Osteocyte (in vitro differentiated cells): Measurements from ENCODE around the gene MTA3. TPM values are rescaled to one million over a fixed set of nuclear protein-coding genes. Genes with fewer than 3 reads are reported as not detected.
"Not testable (repeated sequence)": the region's sequence is repeated elsewhere in the genome, so short reads cannot be mapped to it uniquely, and the experiment has no call there.

Experiments
- DNase-seq: peaks from one replicate; pipeline ENCODE4 v3.0.0; 2021; ENCODE audit warnings: mixed read lengths; ENCODE audit not compliant: unreplicated experiment; ENCODE audit errors: extremely low spot score
- H3K27ac Mint-ChIP-seq: one replicate; pipeline ENCODE4 v1.8.0; 2021; ENCODE audit warnings: mild to moderate bottlenecking, mixed read lengths; ENCODE audit not compliant: unreplicated experiment
- H3K27me3 Mint-ChIP-seq: one replicate; pipeline ENCODE4 v1.8.0; 2021; ENCODE audit warnings: mixed read lengths; ENCODE audit not compliant: unreplicated experiment
- H3K36me3 Mint-ChIP-seq: one replicate; pipeline ENCODE4 v1.8.0; 2021; ENCODE audit warnings: mixed read lengths; ENCODE audit not compliant: unreplicated experiment
- H3K4me1 Mint-ChIP-seq: one replicate; pipeline ENCODE4 v1.8.0; 2021; ENCODE audit warnings: mixed read lengths; ENCODE audit not compliant: unreplicated experiment
- H3K4me3 Mint-ChIP-seq: one replicate; pipeline ENCODE4 v1.8.0; 2021; ENCODE audit warnings: mild to moderate bottlenecking, moderate library complexity, mixed read lengths; ENCODE audit not compliant: unreplicated experiment
- H3K9me3 Mint-ChIP-seq: one replicate; pipeline ENCODE4 v1.8.0; 2021; ENCODE audit warnings: mixed read lengths; ENCODE audit not compliant: unreplicated experiment
- total RNA-seq: library from RNA; stranded (reverse); gene quantifications from 2 replicates; pipeline ENCODE4 v1.2.1, GENCODE V29; 2021
- TF ChIP-seq, protein P1 (sequence below): fragments of 200-600 bp; sonication (generic); IDR thresholded peaks from 2 replicates; pipeline ENCODE4 v1.5.0; 2021; ENCODE audit warnings: antibody characterized with exemption, mild to moderate bottlenecking, moderate library complexity

The MTA3 gene
- total RNA-seq, 1 donor from 2014 or later = 49.2 TPM

DNA sequence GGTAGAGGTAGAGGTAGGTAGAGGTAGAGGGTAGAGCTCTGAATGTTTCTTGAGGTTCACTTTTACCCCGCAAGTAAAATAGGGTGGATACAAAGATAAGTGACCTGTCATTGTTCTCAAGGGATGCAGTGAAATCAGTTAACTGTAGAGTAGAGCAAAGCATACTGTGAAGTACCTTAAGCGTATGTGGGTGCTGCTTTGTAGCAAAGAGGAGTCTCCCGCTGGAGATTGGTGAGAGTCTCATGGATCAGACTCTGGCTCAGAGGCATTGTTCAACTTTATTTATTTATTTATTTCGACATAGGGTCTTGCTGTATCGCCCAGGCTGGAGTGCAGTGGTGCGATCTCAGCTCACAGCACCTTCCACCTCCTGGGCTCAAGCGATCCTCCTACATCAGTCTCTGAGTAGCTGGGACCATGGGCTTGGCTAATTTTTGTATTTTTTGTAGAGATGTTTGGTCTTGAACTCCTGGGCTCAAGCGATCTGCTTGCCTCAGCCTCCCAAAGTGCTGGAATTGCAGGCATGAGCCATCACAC is 38.7 kb downstream of the MTA3 start:
- TF ChIP-seq, protein P1, sequence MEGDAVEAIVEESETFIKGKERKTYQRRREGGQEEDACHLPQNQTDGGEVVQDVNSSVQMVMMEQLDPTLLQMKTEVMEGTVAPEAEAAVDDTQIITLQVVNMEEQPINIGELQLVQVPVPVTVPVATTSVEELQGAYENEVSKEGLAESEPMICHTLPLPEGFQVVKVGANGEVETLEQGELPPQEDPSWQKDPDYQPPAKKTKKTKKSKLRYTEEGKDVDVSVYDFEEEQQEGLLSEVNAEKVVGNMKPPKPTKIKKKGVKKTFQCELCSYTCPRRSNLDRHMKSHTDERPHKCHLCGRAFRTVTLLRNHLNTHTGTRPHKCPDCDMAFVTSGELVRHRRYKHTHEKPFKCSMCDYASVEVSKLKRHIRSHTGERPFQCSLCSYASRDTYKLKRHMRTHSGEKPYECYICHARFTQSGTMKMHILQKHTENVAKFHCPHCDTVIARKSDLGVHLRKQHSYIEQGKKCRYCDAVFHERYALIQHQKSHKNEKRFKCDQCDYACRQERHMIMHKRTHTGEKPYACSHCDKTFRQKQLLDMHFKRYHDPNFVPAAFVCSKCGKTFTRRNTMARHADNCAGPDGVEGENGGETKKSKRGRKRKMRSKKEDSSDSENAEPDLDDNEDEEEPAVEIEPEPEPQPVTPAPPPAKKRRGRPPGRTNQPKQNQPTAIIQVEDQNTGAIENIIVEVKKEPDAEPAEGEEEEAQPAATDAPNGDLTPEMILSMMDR = no peak
- DNase-seq = no peak
- no peaks in the 10 kb centered on the region for H3K27me3 Mint-ChIP-seq
- H3K36me3 Mint-ChIP-seq = peaks cover 20% of the 10 kb centered on the region
- H3K4me1 Mint-ChIP-seq = peaks cover 4% of the 10 kb centered on the region
- H3K9me3 Mint-ChIP-seq = no peaks in the 10 kb centered on the region
- no peak overlapping the region for H3K27ac Mint-ChIP-seq
- no peak overlapping the region for H3K4me3 Mint-ChIP-seq

DNA sequence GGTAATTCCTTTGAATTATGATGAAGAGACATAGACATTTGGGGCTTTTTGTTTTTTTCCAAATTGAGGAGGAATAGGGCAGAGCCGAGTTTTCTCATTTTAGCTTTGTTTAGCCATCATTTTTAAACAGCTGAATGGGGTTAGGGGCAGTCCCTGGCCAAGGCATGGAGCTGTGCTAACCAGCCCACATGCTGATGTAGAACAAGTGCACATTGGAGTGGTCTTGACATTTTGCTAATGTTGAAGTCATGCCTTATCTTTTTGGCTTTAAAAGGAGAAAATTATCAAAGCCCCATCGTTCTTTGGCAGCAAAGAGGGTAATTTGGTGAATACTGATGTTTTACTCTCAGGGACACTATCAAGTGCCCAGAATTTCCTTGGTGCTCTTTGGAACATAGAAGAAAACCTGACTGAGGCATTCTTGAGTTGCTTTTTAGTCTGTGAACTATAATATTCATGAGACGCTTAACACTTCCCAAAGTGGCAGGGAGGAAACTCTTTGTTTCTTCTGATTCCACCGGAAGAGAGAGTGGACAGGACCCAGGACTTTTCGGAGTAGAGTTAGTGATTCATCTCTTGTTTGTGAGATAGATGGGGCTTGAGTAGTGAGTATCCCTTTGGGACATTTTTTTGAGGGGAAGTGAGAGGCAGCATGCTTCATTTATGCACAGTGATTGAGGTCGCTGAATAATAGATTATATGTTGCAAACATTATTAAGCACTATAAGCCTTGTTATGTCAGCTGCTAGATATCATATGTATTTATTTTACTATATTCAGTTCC is 45.0 kb downstream of the MTA3 start:
- Mint-ChIP-seq H3K4me3 (no peak overlapping the region), H3K36me3 (peaks cover 24% of the 10 kb centered on the region), H3K27me3 (no peaks in the 10 kb centered on the region), H3K4me1 (peaks cover 19% of the 10 kb centered on the region), H3K27ac (no peak overlapping the region), H3K9me3 (no peaks in the 10 kb centered on the region)
- TF ChIP-seq, protein P1 = no peak
- no peak for DNase-seq

DNA sequence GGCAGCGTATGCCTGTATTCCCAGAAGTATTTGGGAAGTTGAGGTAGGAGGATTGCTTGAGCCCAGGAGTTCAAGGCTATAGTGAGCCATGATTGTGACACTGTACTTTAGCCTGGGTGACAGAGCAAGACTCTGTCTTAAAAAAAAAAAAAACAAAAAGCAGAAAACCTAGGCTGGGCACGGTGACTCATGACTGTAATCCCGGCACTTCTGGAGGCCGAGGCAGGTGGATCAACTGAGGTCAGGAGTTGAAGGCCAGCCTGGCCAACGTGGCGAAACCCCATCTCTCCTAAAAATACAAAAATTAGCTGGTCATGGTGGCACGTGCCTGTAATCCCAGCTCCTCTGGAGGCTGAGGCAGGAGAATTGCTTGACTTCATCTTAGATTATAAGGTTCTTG is 46.4 kb downstream of the MTA3 start:
- Mint-ChIP-seq H3K4me1 (peaks cover 27% of the 10 kb centered on the region), H3K9me3 (no peaks in the 10 kb centered on the region), H3K27me3 (no peaks in the 10 kb centered on the region), H3K4me3 (no peak overlapping the region), H3K36me3 (peaks cover 27% of the 10 kb centered on the region), H3K27ac (no peak overlapping the region)
- no peak for DNase-seq
- TF ChIP-seq, protein P1 = no peak

DNA sequence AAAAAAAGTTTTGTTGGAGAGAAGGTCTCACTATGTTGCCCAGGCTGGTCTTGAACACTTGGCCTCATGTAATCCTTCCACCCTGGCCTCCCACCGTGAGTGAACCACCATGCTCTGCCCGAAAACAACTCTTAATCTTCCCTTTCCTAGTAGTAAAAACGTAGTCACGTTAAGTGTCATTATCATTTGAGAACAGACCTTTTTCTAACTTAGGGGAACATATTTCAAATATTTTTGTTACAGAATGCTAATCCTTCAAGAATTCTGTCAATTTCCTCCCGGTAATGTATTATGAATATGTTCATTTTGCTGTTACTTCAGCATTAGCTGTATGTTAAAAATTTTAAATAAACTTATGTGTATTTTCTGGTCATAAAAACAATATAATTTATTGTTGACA is 49.7 kb downstream of the MTA3 start:
- no peak overlapping the region for H3K4me3 Mint-ChIP-seq
- no peak for DNase-seq
- H3K27me3 Mint-ChIP-seq = no peaks in the 10 kb centered on the region
- no peaks in the 10 kb centered on the region for H3K9me3 Mint-ChIP-seq
- H3K4me1 Mint-ChIP-seq = peaks cover 28% of the 10 kb centered on the region
- H3K36me3 Mint-ChIP-seq = peaks cover 16% of the 10 kb centered on the region
- peak overlapping the region; percentile 63 for H3K27ac Mint-ChIP-seq
- TF ChIP-seq, protein P1 = no peak

DNA sequence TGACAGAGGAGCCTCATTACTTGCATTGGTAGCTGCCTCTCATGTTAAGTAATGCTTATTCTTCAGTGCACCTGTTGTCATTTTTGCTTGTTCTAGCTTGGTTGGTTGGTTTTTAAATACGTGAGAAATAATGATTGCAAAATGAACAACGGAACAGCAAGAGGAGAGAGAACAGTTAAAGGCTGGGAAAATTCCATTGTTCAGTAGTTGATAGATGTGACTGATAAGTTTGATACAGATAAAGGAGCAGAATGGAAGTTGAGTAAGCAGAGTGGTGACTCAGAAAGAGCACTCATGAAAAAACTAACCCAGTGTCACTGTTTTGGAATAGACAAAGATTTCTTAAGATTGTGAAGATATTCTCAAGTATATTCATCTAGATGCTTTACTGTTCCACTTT is 50.5 kb downstream of the MTA3 start:
- TF ChIP-seq, protein P1 = no peak
- DNase-seq = no peak
- H3K27ac Mint-ChIP-seq = peak overlapping the region; percentile 63
- peaks cover 14% of the 10 kb centered on the region for H3K36me3 Mint-ChIP-seq
- H3K27me3 Mint-ChIP-seq = no peaks in the 10 kb centered on the region
- no peaks in the 10 kb centered on the region for H3K9me3 Mint-ChIP-seq
- H3K4me1 Mint-ChIP-seq = peaks cover 33% of the 10 kb centered on the region
- no peak overlapping the region for H3K4me3 Mint-ChIP-seq

DNA sequence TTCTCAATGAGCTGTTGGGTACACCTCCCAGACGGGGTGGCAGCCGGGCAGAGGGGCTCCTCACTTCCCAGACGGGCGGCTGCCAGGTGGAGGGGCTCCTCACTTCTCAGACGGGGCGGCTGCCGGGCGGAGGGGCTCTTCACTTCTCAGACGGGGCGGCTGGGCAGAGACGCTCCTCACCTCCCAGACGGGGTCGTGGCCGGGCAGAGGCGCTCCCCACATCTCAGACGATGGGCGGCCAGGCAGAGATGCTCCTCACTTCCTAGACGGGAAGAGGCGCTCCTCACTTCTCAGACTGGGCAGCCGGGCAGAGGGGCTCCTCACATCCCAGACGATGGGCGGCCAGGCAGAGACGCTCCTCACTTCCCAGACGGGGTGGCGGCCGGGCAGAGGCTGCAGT is 53.2 kb downstream of the MTA3 start:
- DNase-seq, H3K4me3 Mint-ChIP-seq, H3K9me3 Mint-ChIP-seq, H3K27ac Mint-ChIP-seq, H3K27me3 Mint-ChIP-seq: not testable (repeated sequence)
- H3K36me3 Mint-ChIP-seq = peaks cover 10% of the 10 kb centered on the region
- peaks cover 32% of the 10 kb centered on the region for H3K4me1 Mint-ChIP-seq
